GM18867 (cell line): ENCODE measurements around the gene TCF21.
"Not testable (repeated sequence)": the region's sequence is repeated elsewhere in the genome, so short reads cannot be mapped to it uniquely, and the experiment has no call there.

Experiments used
- ATAC-seq: cut with Tn5 transposase; IDR thresholded peaks from one replicate; pipeline ENCODE4 v1.9.1; 2021; ENCODE audit warnings: mild to moderate bottlenecking, moderate library complexity; ENCODE audit not compliant: unreplicated experiment

The TCF21 gene

GRCh38 chr6:133888929-133889556, at the start of gene TCF21:
TSS of gene TCF21 (plus strand) at chr6:133889113. CDS start at chr6:133889398, 285 bp downstream.
- no peak for ATAC-seq

GRCh38 chr6:133841176-133841575, 47.7 kb upstream of the TCF21 start:
- no peak for ATAC-seq

- no peak for ATAC-seq
Measured at GRCh38 chr6:133843098-133843497, 45.8 kb upstream of the TCF21 start.

- no peak for ATAC-seq
Measured at GRCh38 chr6:133844709-133845108, 44.2 kb upstream of the TCF21 start.

- no peak for ATAC-seq
Measured at GRCh38 chr6:133854041-133854363, 34.9 kb upstream of the TCF21 start.

- ATAC-seq = no peak
Measured at GRCh38 chr6:133854364-133855275, 34.3 kb upstream of the TCF21 start.

GRCh38 chr6:133855276-133855990, 33.5 kb upstream of the TCF21 start:
- no peak for ATAC-seq

GRCh38 chr6:133855991-133856370, 32.9 kb upstream of the TCF21 start:
- ATAC-seq = no peak

- ATAC-seq = no peak
Measured at GRCh38 chr6:133856911-133857310, 32.0 kb upstream of the TCF21 start.

- no peak for ATAC-seq
Measured at GRCh38 chr6:133857696-133858095, 31.2 kb upstream of the TCF21 start.

- ATAC-seq = not testable (repeated sequence)
Measured at GRCh38 chr6:133861337-133861736, 27.6 kb upstream of the TCF21 start.

- no peak for ATAC-seq
Measured at GRCh38 chr6:133863228-133863627, 25.7 kb upstream of the TCF21 start.

- ATAC-seq = no peak
Measured at GRCh38 chr6:133865680-133866079, 23.2 kb upstream of the TCF21 start.

GRCh38 chr6:133871131-133871530, 17.8 kb upstream of the TCF21 start:
- no peak for ATAC-seq

GRCh38 chr6:133873538-133873937, 15.4 kb upstream of the TCF21 start:
- no peak for ATAC-seq

- no peak for ATAC-seq
Measured at GRCh38 chr6:133877116-133877515, 11.8 kb upstream of the TCF21 start.

GRCh38 chr6:133880006-133880405, 8.9 kb upstream of the TCF21 start:
- ATAC-seq = no peak

GRCh38 chr6:133880896-133881295, 8.0 kb upstream of the TCF21 start:
- no peak for ATAC-seq

- ATAC-seq = no peak
Measured at GRCh38 chr6:133886104-133886775, 2.7 kb upstream of the TCF21 start.

GRCh38 chr6:133887156-133887879, 1.6 kb upstream of the TCF21 start:
- ATAC-seq = no peak

GRCh38 chr6:133887880-133888230, 1.1 kb upstream of the TCF21 start:
- no peak for ATAC-seq
